ENCODE measurements around the gene LIAS. TPM values are rescaled to one million over a fixed set of nuclear protein-coding genes. Genes with fewer than 3 reads are reported as not detected.

Gene LIAS
- total RNA-seq, 1 experiment from 2014 or later, result 23.5 TPM

GRCh38 chr4:39521253-39521919 lies 62.5 kb downstream of the LIAS start:
- Histone ChIP-seq H3K27me3 (ENCODE audit: insufficient read depth, low read length) (no peaks in the 10 kb centered on the region), H3K4me2 (ENCODE audit: low read length) (no peak overlapping the region), H4K20me1 (ENCODE audit: insufficient read depth) (no peaks in the 10 kb centered on the region), H3K36me3 (ENCODE audit: control insufficient read depth in 1 of 2, insufficient read depth in 2 of 2, low read length in 2 of 2) (peaks cover 0 to 3% of the 10 kb centered on the region in 2 experiments; a peak in 2 of 4 replicates), H3K4me1 (ENCODE audit: control insufficient read depth in 1 of 2, insufficient read depth in 2 of 2, low read length in 2 of 2) (peaks cover 3 to 18% of the 10 kb centered on the region in 2 experiments; a peak in 3 of 4 replicates), H3K9me3 (ENCODE audit: control insufficient read depth in 1 of 2, insufficient read depth in 1 of 2, low read depth in 1 of 2, low read length in 2 of 2) (no peaks in the 10 kb centered on the region), H3K79me2 (ENCODE audit: insufficient read depth, low read length) (peaks cover 68% of the 10 kb centered on the region), H3K9ac (ENCODE audit: low read length) (no peak overlapping the region), H3K9me2 (ENCODE audit: insufficient read depth) (no peaks in the 10 kb centered on the region), H3K4me3 (replicated peaks in 1 of 2; ENCODE audit: low read depth in 1 of 2, low read length in 2 of 2) (no peak overlapping the region), H2AFZ (ENCODE audit: low read depth, low read length, poor library complexity, severe bottlenecking) (no peak overlapping the region), H3K27ac (ENCODE audit: low read depth, low read length) (no peak overlapping the region)
- ChIA-PET CTCF (no interaction called here), RAD21 (ENCODE audit: low non-redundant PET in 1 of 2, low total read pairs in 2 of 2, uncharacterized antibody in 2 of 2, unreplicated experiment in 2 of 2) (no interaction called here), POLR2A (no interaction called here)
- intact Hi-C loops (cut with micrococcal nuclease), result no loop called here
- ATAC-seq (no peak), DNase-seq (ENCODE audit: low read depth, low spot score) (no peak)
- TF ChIP-seq ELF1 (IDR thresholded peaks at IDR 0.05; ENCODE audit: borderline replicate concordance, low read depth) (no peak), REST (IDR thresholded peaks at IDR 0.05; ENCODE audit: low read depth) (no peak), FOSL1 (IDR thresholded peaks at IDR 0.05; ENCODE audit: low read depth) (no peak), ZNF274 (IDR thresholded peaks at IDR 0.05; ENCODE audit: low read depth, low read length) (no peak)
- TF ChIP-seq, protein P1, sequence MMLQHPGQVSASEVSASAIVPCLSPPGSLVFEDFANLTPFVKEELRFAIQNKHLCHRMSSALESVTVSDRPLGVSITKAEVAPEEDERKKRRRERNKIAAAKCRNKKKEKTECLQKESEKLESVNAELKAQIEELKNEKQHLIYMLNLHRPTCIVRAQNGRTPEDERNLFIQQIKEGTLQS (IDR thresholded peaks at IDR 0.05), result no peak
- BruUV-seq (replicated peaks), result no TSS peak
